HG03460 (cell line): ENCODE data around the gene MGAT2.
"Not testable (repeated sequence)": the region's sequence is repeated elsewhere in the genome, so short reads cannot be mapped to it uniquely, and the experiment has no call there.

ENCODE experiments used
- ATAC-seq: cut with Tn5 transposase; IDR thresholded peaks from one replicate; pipeline ENCODE4 v1.9.1; 2021; ENCODE audit not compliant: unreplicated experiment

The MGAT2 gene

DNA sequence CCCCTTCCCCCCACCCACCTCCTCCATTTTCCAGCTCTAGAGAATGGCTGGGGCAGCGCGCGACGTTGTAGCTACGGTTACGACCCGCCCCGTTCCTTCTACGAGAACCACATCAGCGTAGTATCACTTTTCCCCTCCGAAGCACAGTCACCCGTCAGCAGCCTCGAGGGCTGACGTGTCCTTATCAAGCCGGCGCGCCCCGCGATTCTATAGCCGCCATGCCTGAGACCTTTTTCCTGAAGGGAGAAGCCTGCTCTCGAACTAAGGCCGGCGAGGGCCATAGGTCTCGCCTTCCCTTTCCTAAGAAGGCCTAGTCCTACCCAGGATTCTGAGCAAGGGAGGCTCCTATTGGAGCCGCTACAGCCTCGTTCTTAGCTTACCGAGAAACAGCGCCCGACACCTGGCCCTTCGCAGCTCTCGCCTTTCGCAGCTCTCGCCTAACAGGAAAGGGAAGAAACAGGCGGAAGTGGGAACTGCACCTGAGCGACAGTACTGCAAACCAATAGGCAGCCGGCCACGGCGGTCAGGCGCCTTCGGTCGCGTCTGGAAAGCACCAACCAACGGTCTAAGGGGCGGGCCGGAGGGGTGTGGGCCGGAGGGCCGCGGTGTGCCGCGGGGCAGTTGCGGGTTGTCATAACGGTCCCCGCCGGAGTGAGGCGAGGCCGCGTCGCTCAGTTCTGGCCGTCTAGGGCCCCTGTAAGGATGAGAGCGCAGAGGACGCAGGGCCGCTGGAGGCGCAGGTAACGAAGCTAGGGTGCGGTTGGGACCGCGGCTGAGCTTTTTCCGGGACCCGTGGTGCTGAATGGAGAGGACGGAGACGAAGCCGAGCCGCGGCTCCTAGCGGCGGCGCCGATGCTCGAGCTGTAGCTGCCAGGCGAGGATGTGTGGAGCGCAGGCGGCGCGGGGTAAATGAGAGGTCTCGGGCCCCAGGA lies at the start of gene MGAT2, which contains the start of gene RPL36AL:
Gene MGAT2, plus strand, starts transcription at position 618 of the 932 bp plus-strand sequence. CDS start 470 bp downstream, outside the sequence.
Gene RPL36AL, minus strand, starts transcription at position 445 of the 932 bp plus-strand sequence. CDS start 1,522 bp downstream, outside the sequence.
- peak; percentile 97 for ATAC-seq

DNA sequence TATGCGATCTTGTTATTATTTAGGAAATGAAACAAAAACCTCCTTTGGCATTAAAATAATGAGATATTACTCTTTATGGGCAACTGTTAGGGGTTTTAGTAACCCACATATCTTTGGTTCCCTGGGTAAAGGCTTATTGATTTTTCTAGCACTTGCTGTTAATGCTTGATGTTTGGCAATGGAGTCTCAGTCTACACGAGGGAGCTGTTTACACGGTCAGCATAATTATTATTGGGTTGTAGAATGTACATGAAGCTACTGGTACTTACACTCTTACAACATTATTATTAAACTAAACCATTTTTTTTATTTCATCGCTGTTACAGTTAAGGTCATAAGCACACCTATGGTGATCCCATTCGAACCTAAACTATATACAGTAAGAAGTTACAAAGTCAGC lies 46.6 kb upstream of the MGAT2 start:
- ATAC-seq = no peak

DNA sequence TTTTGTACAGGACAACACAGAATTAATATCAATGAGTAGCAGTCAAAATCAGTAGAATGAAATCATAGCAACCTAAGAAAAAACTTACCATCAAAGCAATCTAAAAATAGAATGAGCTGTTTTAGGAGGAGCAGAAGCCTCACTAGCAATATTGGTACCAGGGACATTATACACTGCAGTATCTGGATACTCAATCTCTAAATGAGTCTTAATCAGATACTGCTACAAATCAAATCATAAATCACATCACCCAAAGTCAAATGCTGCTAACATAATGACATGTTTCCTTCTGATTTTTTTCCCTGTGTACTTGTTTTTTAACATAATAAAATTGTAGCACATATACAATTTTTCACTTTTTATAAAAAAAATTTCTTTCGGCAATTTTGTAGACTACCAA lies 42.5 kb upstream of the MGAT2 start:
- ATAC-seq = no peak

DNA sequence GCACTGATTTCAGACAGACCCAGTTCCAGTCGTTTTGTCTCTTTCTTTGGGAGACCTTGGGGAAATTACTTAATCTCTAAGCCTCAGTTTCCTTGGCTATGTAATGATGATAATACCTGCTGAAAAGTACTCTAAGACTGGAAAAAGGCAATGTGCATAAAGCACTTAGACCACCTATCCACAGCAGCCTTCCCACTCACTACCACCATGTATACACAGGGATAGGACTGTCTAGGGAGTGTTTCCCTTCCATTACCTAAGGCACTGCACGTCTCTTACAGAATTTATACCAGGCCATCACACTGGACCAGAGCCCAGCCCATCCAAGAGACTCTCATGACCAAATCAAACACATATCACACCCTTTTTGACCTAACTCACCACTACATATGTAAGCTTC lies 40.8 kb upstream of the MGAT2 start:
- ATAC-seq = no peak

DNA sequence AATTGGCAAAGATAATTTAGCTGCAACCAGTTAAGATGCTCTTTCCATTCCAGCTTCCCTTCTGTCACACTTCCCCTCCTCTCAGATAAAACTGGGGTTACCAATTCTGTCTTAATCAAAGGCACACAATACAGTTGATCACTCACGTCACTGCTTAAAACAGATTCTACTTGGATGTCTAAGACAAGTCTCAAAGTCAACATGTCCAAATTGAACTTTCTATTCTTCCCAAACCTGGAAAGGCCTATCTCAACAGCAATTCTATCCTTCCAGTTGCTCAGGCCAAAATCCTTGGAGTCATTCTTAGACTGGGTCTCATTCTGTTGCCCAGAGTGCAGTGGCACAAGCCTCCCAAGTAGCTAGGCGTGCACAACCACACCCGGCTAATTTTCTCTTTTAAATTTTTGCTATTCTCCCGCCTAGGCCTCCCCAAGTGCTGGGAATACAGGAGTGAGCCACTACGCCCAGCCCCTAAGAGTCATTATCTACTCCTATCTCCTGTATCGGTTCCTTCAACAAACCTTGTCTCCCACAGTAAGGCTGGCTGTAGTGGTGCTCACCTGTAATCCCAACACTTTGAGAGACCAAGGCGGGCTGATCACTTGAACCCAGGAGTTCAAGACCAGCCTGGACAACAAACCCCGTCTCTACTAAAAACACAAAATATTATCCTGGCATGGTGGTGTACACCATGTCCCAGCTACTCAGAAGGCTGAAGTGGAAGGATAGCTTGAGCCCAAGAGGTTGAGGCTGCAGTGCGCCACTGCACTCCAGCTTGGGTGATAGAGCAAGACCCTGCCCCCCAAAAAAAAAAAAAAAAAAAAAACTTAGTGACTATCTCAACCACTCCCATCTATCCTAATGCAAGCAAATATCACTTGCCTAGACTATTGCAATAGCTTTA lies 39.1 kb upstream of the MGAT2 start:
- no peak for ATAC-seq

DNA sequence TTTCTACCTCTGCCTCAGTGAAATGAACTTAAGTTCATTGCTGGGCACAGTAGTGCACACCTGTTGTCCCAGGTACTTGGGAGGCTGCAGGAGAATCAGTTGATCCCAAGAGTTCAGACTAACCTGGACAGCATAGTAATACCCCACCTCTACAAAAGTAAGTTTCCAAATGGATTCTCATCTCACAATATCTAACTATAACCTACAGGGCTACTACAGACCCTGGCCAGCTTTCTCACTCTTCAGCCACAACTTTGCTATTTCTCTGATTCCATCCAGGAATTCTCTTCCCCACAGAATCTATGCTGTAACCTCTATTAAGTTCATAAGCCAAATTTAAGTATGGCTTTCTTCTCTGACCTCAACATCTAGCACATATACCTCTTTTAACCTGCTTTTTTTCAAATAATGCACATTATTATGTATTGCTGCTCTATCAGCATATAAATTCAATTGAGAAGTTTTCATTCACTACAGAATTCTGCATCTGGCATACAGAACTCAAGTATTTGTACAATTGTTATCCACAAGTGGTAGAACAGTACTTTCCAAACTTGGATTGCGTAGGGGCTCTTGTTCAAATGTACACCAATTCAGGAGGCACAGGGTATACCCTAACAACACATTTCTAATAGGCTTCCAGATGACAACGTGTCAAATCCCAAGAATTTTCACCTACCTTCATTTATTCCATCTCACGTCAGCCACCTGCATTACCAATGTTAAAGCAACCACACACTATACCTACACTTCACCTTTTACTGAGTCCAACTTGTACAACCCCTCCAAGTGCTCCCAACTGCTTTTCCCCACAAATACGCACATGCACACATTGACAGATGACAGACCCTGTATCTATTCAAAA lies 38.3 kb upstream of the MGAT2 start:
- ATAC-seq = no peak

DNA sequence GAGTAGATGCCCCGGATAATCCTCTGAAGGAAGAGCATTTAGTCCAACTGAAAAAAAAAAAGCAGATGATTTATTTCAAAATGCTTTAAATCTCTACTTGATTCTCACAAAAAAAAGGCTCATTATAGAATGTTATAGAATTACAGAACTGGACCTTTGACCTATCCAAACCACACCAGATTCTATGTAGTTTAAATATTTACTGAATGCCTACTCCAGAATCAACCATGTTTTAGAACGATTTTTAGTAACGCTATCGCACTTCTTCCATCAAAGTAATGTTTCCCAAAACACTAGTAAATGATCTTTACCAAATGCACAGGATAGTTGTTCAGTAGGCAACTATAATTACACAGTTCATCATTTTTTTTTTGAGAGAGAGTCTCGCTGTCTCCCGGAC lies 37.0 kb upstream of the MGAT2 start:
- ATAC-seq = no peak

DNA sequence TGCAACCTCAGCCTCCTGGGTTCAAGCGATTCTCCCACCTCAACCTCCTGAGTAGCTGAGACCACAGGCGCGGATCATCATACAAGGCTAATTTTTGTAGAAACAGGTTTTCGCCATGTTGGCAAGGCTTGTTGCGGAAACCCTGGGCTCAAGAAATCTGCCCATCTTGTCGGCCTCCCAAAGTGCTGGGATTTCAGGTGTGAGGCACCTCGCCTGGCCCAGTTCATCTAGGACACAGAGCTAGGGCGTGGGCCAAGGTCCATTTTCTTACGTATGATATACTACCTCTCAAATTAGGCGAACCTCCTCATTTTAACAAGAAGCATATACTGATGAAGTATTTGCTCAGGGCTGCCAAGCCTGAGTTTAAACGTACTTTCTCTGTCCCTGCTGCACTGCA lies 36.5 kb upstream of the MGAT2 start:
- ATAC-seq = no peak

DNA sequence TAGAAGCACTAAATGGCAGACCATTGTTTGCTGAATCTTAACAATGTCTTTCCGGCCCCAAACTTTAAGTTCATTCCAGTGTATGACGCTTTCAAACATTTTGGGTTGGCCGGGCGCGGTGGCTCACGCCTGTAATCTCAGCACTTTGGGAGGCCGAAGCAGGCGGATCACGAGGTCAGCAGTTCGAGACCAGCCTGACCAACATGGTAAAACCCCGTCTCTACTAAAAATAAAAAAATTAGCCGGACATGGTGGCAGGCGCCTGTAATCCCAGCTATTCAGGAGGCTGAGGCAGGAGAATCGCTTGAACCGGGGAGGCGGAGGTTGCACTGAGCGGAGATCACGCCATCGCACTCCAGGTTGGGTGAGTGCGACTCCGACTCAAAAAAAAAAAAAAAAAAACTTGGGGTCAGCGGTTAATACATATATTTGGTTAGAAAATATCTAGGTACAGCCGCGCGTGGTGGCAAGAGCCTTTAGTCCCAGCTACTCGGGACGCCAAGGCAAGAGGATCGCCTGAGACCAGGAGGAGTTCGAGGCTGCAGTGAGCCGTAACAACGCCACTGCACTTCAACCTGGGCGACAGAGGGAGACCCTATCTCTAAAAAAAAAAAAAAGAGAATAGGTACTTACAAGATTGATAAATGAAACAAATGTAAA lies 35.5 kb upstream of the MGAT2 start:
- not testable (repeated sequence) for ATAC-seq

DNA sequence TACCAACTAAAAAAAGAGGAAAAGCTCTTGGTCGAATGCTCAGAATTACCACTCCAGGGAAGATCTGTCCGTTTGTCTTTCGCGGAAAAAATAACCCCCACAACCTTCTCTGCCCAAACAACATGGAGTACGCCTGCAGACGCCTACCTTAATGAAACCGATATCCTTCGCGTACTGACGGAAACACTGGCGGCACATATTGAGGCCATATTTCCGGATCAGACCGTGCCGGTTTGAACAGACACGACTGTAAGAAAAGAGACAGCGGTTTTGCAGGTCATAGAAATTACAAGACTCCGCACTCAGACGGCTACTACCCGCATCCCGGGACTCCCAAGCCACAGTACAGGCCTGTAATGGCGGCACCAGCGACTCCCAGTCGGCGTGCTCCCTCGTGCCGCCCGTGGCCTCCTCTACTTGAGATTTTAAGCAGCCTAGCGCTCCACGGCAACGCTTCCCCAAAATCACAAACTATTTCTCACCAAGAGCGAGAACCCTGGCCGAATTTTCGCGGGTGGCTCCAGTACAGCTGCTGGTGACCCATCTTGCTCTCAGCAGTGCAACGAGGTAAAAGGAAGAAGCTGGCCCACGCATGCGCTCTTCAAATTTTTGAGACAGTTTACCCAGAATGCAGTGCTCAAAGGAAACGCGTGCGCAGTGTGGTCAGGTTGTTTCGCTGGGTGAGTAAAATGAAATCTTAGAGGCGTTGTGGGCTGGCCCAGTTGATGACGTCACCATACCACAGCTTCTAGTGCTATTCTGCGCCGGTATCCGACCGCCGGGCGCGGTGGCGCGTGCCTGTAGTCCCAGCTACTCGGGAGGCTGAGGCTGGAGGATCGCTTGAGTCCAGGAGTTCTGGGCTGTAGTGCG lies 34.6 kb upstream of the MGAT2 start, which contains the start of gene RPS29:
Gene RPS29, minus strand, starts transcription at position 578 of the 870 bp plus-strand sequence. Its CDS starts 34 bp downstream, at position 544.
- peak; percentile 91 for ATAC-seq

DNA sequence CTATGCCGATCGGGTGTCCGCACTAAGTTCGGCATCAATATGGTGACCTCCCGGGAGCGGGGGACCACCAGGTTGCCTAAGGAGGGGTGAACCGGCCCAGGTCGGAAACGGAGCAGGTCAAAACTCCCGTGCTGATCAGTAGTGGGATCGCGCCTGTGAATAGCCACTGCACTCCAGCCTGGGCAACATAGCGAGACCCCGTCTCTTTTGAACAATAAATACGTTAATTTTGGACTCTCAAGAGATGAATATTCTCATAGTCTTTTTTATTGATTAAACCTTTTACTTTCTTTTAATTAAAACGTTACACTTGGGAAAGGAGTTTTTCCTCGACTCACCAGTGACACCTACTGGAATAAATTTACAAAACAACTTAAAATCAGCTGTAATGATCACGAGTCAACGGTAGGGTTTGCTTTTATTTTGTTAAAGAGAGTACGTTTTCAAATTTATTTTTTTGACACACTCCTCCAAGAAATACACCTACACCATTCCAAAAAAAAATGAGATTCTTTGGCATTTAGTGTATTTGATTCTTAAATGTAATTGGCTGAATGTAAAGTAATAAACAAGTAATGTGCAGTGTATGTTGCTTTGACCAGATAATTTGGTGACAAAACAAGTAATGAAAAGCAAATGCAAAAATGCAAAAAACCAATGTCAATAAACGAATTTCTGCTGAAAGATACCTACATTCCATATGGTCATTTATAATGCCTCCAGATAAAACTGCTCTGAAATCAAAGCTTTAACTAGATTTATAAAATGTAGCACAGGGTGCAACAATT lies 33.7 kb upstream of the MGAT2 start:
- peak; percentile 32 for ATAC-seq

DNA sequence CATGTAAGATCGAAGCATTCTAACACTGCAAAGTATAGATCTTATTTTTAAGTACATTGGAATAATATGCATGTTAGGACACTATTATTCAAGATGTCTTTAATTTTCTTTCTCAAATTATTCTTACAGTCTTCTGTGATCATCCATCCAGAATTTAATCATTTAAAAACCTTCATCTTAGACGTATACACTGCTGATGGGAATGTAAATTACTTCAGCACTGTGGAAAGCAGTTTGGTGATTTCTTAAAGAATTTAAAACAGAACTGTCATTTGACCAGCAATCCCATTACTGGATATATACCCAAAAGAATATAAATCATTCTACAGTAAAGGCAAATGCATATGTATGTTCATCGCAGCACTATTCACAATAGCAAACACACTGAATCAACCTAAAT lies 31.2 kb upstream of the MGAT2 start:
- no peak for ATAC-seq

DNA sequence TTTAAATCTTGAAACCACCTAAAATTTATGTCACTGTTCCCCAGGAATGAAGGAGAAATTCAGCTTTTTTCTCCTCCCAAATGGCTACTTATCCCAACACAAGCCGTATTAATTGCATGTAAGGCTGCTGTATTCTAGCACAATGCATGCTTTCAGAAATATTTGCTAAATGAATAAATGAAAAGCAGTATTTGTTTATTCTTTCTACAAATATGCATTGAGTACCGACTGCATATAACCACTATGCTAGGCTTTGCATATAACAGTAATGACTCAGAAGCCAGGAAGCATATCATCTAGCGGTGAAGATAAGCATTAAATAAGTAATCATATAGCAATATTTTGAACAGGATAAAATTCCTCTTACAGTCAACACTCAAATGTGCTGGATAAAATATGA lies 27.6 kb upstream of the MGAT2 start:
- no peak for ATAC-seq

DNA sequence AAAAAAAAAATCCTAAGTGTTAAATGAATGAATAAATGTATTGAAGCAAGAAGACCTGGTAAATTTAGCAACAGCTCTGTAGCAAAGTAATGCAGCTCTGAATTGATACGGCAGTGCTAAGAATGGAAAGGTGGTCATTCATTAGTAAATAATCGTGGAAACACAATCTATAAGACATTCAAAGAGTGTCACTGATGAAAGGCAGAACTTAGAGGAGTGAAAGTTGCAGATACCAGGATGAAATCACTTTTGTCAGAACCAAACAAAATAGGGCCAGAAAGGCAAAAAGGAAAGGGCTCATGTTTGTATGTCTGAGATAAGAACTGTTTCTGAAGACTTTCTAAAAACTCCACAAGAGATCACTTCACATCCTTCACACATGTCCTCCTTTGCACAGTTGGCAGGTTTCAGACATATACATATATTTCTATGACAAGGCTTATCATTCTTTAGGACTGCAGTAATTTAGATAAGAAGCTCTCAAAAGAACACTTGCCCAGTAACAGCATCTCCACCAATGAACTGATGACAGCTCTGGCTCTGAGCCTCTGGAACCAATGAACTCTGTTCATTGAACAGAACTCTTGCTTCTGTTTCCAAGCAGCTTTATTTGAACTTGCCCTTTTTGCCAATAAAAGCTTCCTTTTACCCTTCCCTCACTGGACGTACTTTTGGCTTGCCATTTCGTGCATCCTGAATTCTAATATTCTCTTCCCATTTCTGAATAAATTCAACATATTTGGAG lies 26.1 kb upstream of the MGAT2 start:
- ATAC-seq = no peak

DNA sequence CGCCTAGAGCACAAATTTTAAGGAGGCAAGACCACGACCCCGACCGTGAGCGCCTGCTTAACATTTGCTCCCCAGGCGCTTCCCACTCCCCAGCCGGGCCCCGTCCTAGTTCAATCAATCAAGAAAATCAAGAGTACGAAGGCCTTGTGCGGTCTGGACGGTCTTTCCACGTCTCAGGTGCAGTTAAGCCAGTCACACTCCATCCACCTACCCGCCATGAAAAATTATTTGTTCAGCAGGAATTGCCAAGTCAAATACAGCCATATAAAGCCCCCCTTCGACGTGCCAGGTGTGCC lies 22.5 kb upstream of the MGAT2 start:
- ATAC-seq = peak; percentile 2

DNA sequence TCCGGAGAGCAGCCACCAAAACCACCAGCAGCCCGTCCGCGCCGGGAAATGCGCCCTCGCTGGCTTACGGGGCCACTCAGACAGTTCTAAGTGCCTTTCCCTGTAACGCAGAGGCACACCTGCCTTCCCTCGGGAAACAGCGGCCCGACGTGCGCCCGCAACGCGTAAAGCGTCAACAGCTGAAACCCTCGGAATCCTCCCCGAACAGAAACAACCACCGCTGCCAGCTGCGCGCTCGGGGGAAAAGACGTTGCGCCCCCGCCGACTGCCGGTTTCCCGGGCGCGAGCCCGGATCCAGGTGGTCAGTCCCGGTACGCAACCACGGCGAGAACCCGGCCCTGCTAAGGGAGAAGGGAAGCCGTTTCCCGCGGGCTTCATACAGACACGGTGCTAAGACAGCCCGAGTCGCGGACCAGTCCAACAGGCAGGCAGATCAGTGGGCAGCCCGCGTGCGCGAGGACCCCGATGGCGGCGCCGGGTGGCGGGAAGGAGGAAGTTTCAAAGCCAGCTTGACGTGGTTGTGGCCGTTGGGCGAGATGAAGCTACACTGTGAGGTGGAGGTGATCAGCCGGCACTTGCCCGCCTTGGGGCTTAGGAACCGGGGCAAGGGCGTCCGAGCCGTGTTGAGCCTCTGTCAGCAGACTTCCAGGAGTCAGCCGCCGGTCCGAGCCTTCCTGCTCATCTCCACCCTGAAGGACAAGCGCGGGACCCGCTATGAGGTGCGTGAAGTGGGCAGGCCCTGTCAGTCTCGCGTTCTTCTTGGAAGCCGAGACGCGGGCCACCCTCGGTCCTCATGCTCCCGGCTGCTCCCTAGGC lies 21.9 kb upstream of the MGAT2 start, which contains the start of gene LRR1:
Gene LRR1, plus strand, starts transcription at position 456 of the 816 bp plus-strand sequence. Its CDS starts 81 bp downstream, at position 537.
- ATAC-seq = peak; percentile 44

DNA sequence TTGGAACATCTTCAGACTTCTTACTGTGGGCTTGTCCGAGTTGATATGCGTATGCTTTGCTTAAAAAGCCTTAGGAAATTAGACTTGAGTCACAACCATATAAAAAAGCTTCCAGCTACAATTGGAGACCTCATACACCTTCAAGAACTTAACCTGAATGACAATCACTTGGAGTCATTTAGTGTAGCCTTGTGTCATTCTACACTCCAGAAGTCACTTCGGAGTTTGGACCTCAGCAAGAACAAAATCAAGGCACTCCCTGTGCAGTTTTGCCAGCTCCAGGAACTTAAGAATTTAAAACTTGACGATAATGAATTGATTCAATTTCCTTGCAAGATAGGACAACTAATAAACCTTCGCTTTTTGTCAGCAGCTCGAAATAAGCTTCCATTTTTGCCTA lies 13.0 kb upstream of the MGAT2 start:
- ATAC-seq = no peak
